Measurements from ENCODE around the gene TAX1BP1.

TAX1BP1 gene

DNA sequence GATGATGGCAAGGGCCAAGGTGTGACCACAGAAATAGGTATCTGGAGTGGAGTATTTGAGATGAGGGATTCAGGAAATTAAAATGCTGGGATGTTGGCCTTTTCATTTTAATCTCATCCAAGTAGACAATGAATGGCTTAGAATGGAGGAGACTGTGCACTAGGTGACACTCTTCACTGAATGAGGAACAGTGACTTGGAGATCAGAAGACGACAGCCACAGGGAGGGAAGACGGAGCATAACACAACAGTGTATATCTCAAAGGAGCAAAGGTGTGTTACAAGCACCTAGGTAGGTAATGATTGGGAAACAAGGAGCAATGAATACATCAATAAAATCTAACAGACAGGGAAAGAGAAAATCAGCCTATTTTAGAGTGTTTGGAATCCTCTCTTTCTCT, 4.1 kb upstream of the TAX1BP1 start:
- Histone ChIP-seq H3F3A (ENCODE audit: insufficient read depth, low read length) (peaks cover 20% of the 10 kb centered on the region), H3K9me3 (replicated peaks; ENCODE audit: insufficient read depth, low read length) (no peaks in the 10 kb centered on the region), H3K27me3 (replicated peaks; ENCODE audit: insufficient read depth, low read length) (no peaks in the 10 kb centered on the region), H2AFZ (ENCODE audit: low read length) (no peak overlapping the region), H3K9me2 (replicated peaks; ENCODE audit: insufficient read depth, low read length) (no peaks in the 10 kb centered on the region), H4K20me1 (ENCODE audit: insufficient read depth, low read length) (no peaks in the 10 kb centered on the region), H3K4me1 (ENCODE audit: low read length) (peaks cover 9% of the 10 kb centered on the region; the same call in 1 of the 2 replicates), H3K4me2 (ENCODE audit: low read depth, low read length) (no peak overlapping the region), H3K4me3 (ENCODE audit: low read length) (no peak overlapping the region), H3K9ac (ENCODE audit: low read length) (no peak overlapping the region), H3K79me2 (ENCODE audit: low read length) (peaks cover 5% of the 10 kb centered on the region), H3K27ac (ENCODE audit: low read length) (no peak overlapping the region), H3K36me3 (replicated peaks; ENCODE audit: insufficient read depth, low read length) (no peaks in the 10 kb centered on the region)
- DNase-seq, result no peak
- TF ChIP-seq, protein P1, sequence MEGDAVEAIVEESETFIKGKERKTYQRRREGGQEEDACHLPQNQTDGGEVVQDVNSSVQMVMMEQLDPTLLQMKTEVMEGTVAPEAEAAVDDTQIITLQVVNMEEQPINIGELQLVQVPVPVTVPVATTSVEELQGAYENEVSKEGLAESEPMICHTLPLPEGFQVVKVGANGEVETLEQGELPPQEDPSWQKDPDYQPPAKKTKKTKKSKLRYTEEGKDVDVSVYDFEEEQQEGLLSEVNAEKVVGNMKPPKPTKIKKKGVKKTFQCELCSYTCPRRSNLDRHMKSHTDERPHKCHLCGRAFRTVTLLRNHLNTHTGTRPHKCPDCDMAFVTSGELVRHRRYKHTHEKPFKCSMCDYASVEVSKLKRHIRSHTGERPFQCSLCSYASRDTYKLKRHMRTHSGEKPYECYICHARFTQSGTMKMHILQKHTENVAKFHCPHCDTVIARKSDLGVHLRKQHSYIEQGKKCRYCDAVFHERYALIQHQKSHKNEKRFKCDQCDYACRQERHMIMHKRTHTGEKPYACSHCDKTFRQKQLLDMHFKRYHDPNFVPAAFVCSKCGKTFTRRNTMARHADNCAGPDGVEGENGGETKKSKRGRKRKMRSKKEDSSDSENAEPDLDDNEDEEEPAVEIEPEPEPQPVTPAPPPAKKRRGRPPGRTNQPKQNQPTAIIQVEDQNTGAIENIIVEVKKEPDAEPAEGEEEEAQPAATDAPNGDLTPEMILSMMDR (IDR thresholded peaks at IDR 0.05; ENCODE audit: low read length), result no peak
- TF ChIP-seq EZH2 (optimal IDR thresholded peaks at IDR 0.05; ENCODE audit: low read depth, low read length) (no peak), EZH2phosphoT487 (IDR thresholded peaks at IDR 0.05; ENCODE audit: low read length) (no peak)

DNA sequence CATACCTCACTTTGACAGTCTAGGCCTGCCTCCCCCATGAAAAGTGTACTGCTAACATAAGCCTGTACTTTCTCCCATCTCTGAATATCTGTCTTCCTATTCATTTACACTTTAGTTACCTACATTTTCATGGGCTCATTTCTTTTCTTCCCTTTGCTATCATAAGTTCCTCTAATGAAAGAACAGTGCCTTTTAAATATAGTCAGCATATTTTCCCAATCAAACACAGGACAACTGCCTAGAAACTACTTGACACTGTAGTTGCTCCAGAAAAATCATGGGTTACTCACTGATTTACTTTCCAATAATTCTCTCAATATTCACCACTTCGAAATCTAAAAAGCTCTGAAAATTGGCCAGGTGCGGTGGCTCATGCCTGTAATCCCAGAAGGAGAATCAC, 2.8 kb upstream of the TAX1BP1 start:
- H3K9me2 ChIP-seq (replicated peaks; ENCODE audit: insufficient read depth, low read length), result no peaks in the 10 kb centered on the region
- no peaks in the 10 kb centered on the region for H4K20me1 ChIP-seq (ENCODE audit: insufficient read depth, low read length)
- H3K9ac ChIP-seq (ENCODE audit: low read length), result no peak overlapping the region
- H3K4me2 ChIP-seq (ENCODE audit: low read depth, low read length), result no peak overlapping the region
- no peak overlapping the region for H3K4me3 ChIP-seq (ENCODE audit: low read length)
- H3F3A ChIP-seq (ENCODE audit: insufficient read depth, low read length), result peaks cover 23% of the 10 kb centered on the region
- TF ChIP-seq EZH2 (optimal IDR thresholded peaks at IDR 0.05; ENCODE audit: low read depth, low read length) (no peak), EZH2phosphoT487 (IDR thresholded peaks at IDR 0.05; ENCODE audit: low read length) (no peak)
- TF ChIP-seq, protein P1 (IDR thresholded peaks at IDR 0.05; ENCODE audit: low read length), result no peak
- peaks cover 15% of the 10 kb centered on the region for H3K79me2 ChIP-seq (ENCODE audit: low read length)
- H2AFZ ChIP-seq (ENCODE audit: low read length), result no peak overlapping the region
- H3K9me3 ChIP-seq (replicated peaks; ENCODE audit: insufficient read depth, low read length), result no peaks in the 10 kb centered on the region
- H3K4me1 ChIP-seq (ENCODE audit: low read length), result peaks cover 9% of the 10 kb centered on the region; the same call in 1 of the 2 replicates
- H3K27me3 ChIP-seq (replicated peaks; ENCODE audit: insufficient read depth, low read length), result no peaks in the 10 kb centered on the region
- H3K36me3 ChIP-seq (replicated peaks; ENCODE audit: insufficient read depth, low read length), result no peaks in the 10 kb centered on the region
- no peak overlapping the region for H3K27ac ChIP-seq (ENCODE audit: low read length)
- no peak for DNase-seq

DNA sequence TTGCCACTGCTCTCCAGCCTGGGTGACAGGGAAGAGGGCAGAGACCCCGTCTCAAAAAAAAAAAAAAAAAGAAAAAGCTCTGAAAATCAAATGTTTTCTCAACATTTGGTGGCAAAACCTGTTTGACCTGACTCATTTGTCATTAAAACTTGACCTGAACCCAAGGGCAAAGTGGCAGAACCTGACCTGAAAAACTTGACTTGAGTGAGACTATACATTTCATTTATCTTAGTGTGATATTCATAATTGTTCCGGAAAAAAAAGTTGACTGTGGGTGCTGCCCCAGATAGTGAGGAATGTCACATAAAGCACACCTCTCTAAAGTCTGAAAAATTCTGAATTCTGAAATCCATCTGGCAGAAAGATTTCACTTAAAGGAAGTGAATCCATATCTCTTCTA, 2.3 kb upstream of the TAX1BP1 start:
- H3K9me3 ChIP-seq (replicated peaks; ENCODE audit: insufficient read depth, low read length), result no peaks in the 10 kb centered on the region
- DNase-seq, result no peak
- H3K9ac ChIP-seq (ENCODE audit: low read length), result no peak overlapping the region
- TF ChIP-seq, protein P1 (IDR thresholded peaks at IDR 0.05; ENCODE audit: low read length), result no peak
- TF ChIP-seq EZH2phosphoT487 (IDR thresholded peaks at IDR 0.05; ENCODE audit: low read length), result no peak
- no peak for TF ChIP-seq EZH2 (optimal IDR thresholded peaks at IDR 0.05; ENCODE audit: low read depth, low read length)
- no peak overlapping the region for H3K4me2 ChIP-seq (ENCODE audit: low read depth, low read length)
- H3F3A ChIP-seq (ENCODE audit: insufficient read depth, low read length), result peaks cover 23% of the 10 kb centered on the region
- no peaks in the 10 kb centered on the region for H3K27me3 ChIP-seq (replicated peaks; ENCODE audit: insufficient read depth, low read length)
- no peak overlapping the region for H3K27ac ChIP-seq (ENCODE audit: low read length)
- peaks cover 19% of the 10 kb centered on the region for H3K79me2 ChIP-seq (ENCODE audit: low read length)
- no peak overlapping the region for H3K4me3 ChIP-seq (ENCODE audit: low read length)
- no peak overlapping the region for H2AFZ ChIP-seq (ENCODE audit: low read length)
- H3K9me2 ChIP-seq (replicated peaks; ENCODE audit: insufficient read depth, low read length), result no peaks in the 10 kb centered on the region
- no peaks in the 10 kb centered on the region for H4K20me1 ChIP-seq (ENCODE audit: insufficient read depth, low read length)
- H3K36me3 ChIP-seq (replicated peaks; ENCODE audit: insufficient read depth, low read length), result no peaks in the 10 kb centered on the region
- H3K4me1 ChIP-seq (ENCODE audit: low read length), result peaks cover 9% of the 10 kb centered on the region; the same call in 1 of the 2 replicates

All from MM.1S (cell line).